Endothelial cell of umbilical vein (primary cell): ENCODE measurements around the gene NCKAP5. TPM values are rescaled to one million over a fixed set of nuclear protein-coding genes. Genes with fewer than 3 reads are reported as not detected.

ENCODE experiments used
- BruUV-seq: library from RNA; stranded (reverse); fragments of 400-500 nt; replicated peaks from 2 replicates; lab custom pipeline; 2021; lab: Mats Ljungman, UMichigan
- CTCF ChIA-PET: fragments of 300-600, 350-600 bp; sonication (Branson Sonifier 250); formaldehyde crosslinking; loops from one replicate; lab custom pipeline; 2021; ENCODE audit warnings: antibody characterized with exemption, inconsistent platforms; lab: Charles Lee
- POLR2A ChIA-PET: fragments of 300-600, 350-600 bp; sonication (Branson Sonifier 250); formaldehyde crosslinking; loops from one replicate; lab custom pipeline; 2021; ENCODE audit warnings: antibody characterized with exemption, inconsistent platforms; lab: Charles Lee
- DNase-seq: peaks from one replicate; pipeline ENCODE4 v3.0.0-alpha.2; 2011; ENCODE audit warnings: low read depth, low spot score
- FAIRE-seq: peaks from 2 replicates; lab custom pipeline; 2011; peaks lifted over from hg19 to GRCh38; lab: Jason Lieb, UNC
- H2AFZ ChIP-seq: 2 replicates; pipeline ENCODE4 v1.6.0; 2012; ENCODE audit warnings: low read depth, low read length, control low read depth, inconsistent platforms
- H3K27ac ChIP-seq: 2 replicates; pipeline ENCODE4 v1.5.1; 2011; ENCODE audit warnings: low read depth, mild to moderate bottlenecking, control low read depth, low read length, moderate library complexity; ENCODE audit not compliant: insufficient read depth
- H3K27me3 ChIP-seq, 2 experiments: 2 replicates each; pipeline versions ENCODE4 v1.6.0 to v1.6.1; 2011; ENCODE audit warnings: low read length in 2 of 2, mixed read lengths in 1 of 2; ENCODE audit not compliant: control insufficient read depth in 2 of 2, insufficient read depth in 2 of 2
- H3K36me3 ChIP-seq, 2 experiments: 2 replicates in 1 of 2; 3 replicates in 1 of 2; pipeline ENCODE4 v1.5.1; 2011; ENCODE audit warnings: low read length in 2 of 2, mild to moderate bottlenecking in 1 of 2, moderate library complexity in 1 of 2; ENCODE audit not compliant: control insufficient read depth in 2 of 2, insufficient read depth in 2 of 2; ENCODE audit errors: extremely low read depth in 1 of 2
- H3K4me1 ChIP-seq: 3 replicates; pipeline ENCODE4 v1.5.1; 2011; ENCODE audit warnings: mild to moderate bottlenecking, low read length; ENCODE audit not compliant: control insufficient read depth, insufficient read depth; ENCODE audit errors: extremely low read depth
- H3K4me2 ChIP-seq: 2 replicates; pipeline ENCODE4 v1.6.1; 2011; ENCODE audit warnings: low read length, control low read depth, mixed read lengths; ENCODE audit not compliant: insufficient read depth
- H3K4me3 ChIP-seq, 3 experiments: fragments of 200-600 bp in 1 of 3; sonication (generic), shearing (Covaris generic) in 1 of 3; replicated peaks in 1 of 3; 2 replicates each; pipeline ENCODE4 v1.5.1; 2011 to 2016; ENCODE audit warnings: control low read depth in 3 of 3, low read length in 3 of 3, mild to moderate bottlenecking in 2 of 3, inconsistent platforms in 1 of 3, low read depth in 1 of 3, moderate library complexity in 1 of 3; ENCODE audit not compliant: insufficient read depth in 1 of 3
- H3K79me2 ChIP-seq: 2 replicates; pipeline ENCODE4 v1.6.0; 2012; ENCODE audit warnings: low read length, inconsistent platforms; ENCODE audit not compliant: control insufficient read depth, insufficient read depth
- H3K9ac ChIP-seq: replicated peaks from 2 replicates; pipeline ENCODE3; 2011; ENCODE audit warnings: low read length, control low read depth; ENCODE audit not compliant: insufficient read depth; ENCODE audit errors: extremely low read depth
- H3K9me1 ChIP-seq: replicated peaks from 3 replicates; pipeline ENCODE4 v1.6.0; 2011; ENCODE audit warnings: mild to moderate bottlenecking, low read length; ENCODE audit not compliant: control insufficient read depth, insufficient read depth; ENCODE audit errors: extremely low read depth
- H3K9me3 ChIP-seq: replicated peaks from 2 replicates; pipeline ENCODE4 v1.5.1; 2012; ENCODE audit warnings: low read length, inconsistent platforms; ENCODE audit not compliant: control insufficient read depth, insufficient read depth
- H4K20me1 ChIP-seq: replicated peaks from 2 replicates; pipeline ENCODE3; 2011; ENCODE audit warnings: mild to moderate bottlenecking, low read length; ENCODE audit not compliant: control insufficient read depth, insufficient read depth; ENCODE audit errors: extremely low read depth
- EZH2 ChIP-seq: IDR thresholded peaks from 2 replicates; pipeline ENCODE4 v1.6.1; 2012; ENCODE audit warnings: borderline replicate concordance, low read depth, mild to moderate bottlenecking, moderate library complexity, low read length, inconsistent platforms; ENCODE audit not compliant: severe bottlenecking
- FOS ChIP-seq: IDR thresholded peaks from 2 replicates; pipeline ENCODE4 v1.6.1; 2011; ENCODE audit warnings: mild to moderate bottlenecking, low read length, moderate library complexity, borderline replicate concordance; ENCODE audit not compliant: insufficient read depth
- GATA2 ChIP-seq: IDR thresholded peaks from 2 replicates; pipeline ENCODE4 v1.7.0; 2011; ENCODE audit warnings: low read depth, mild to moderate bottlenecking, moderate library complexity, mixed read lengths, low read length; ENCODE audit not compliant: insufficient read length, insufficient read depth
- JUN ChIP-seq: IDR thresholded peaks from 2 replicates; pipeline ENCODE4 v1.6.1; 2011; ENCODE audit warnings: borderline replicate concordance, low read depth; ENCODE audit not compliant: insufficient read length, insufficient read depth
- MYC ChIP-seq: IDR thresholded peaks from one replicate; pipeline ENCODE4 v1.6.1; 2011; ENCODE audit warnings: mild to moderate bottlenecking, low read depth, low read length
- POLR2A ChIP-seq: IDR thresholded peaks from 2 replicates; pipeline ENCODE4 v1.6.1; 2012; ENCODE audit warnings: low read depth, mild to moderate bottlenecking, control low read depth, low read length
- POLR2AphosphoS5 ChIP-seq: IDR thresholded peaks from 2 replicates; pipeline ENCODE4 v1.6.1; 2012; ENCODE audit warnings: low read depth, mild to moderate bottlenecking, control low read depth, low read length, moderate library complexity; ENCODE audit not compliant: insufficient read depth
- dilution Hi-C: fragments of 300-500 bp; cut with MboI; formaldehyde crosslinking; loops from one replicate; pipeline ENCODE4 v1.15.0; 2019; ENCODE audit warnings: low sequenced_read_pairs; ENCODE audit not compliant: extremely low pct_ligation_motif_present
- intact Hi-C: fragments of 100-400 bp; cut with micrococcal nuclease; formaldehyde crosslinking; loops from one replicate; pipeline ENCODE4 v1.10.0; 2022
- polyA plus RNA-seq, 4 experiments: library from polyadenylated mRNA; depleted of rRNA in 3 of 4; stranded (reverse) in 3 of 4; unstranded in 1 of 4; fragments of >200 nt; gene quantifications; 2 replicates each; pipeline versions ENCODE4 v1.2.1 to v1.2.3, GENCODE V29; 2011 to 2012; ENCODE audit warnings: missing spikeins in 1 of 4
- total RNA-seq: library from RNA; stranded (reverse); gene quantifications from 2 replicates; pipeline ENCODE4 v1.2.3, GENCODE V29; 2021
- TF ChIP-seq, protein P1 (sequence below), 2 donors: IDR thresholded peaks; 1 replicate in 1 of 2; 2 replicates in 1 of 2; pipeline ENCODE4 v1.5.1; 2011; ENCODE audit warnings: low read length in 2 of 2, mild to moderate bottlenecking in 2 of 2, moderate library complexity in 2 of 2, control low read depth in 1 of 2, inconsistent platforms in 1 of 2, low read depth in 1 of 2; ENCODE audit not compliant: insufficient read depth in 1 of 2; ENCODE audit errors: extremely low read depth in 1 of 2
- TF ChIP-seq, protein P2 (sequence below): IDR thresholded peaks from 2 replicates; pipeline ENCODE4 v1.6.1; 2011; ENCODE audit not compliant: insufficient read depth, insufficient read length

The NCKAP5 gene
- total and polyA plus RNA-seq, 2 donors (not counting 3 experiments of a cell fraction or from before 2014, with no cell fraction given) = 0.47 to 3.3 TPM

- DNase-seq (peak; percentile 5), FAIRE-seq (no peak)
- Histone ChIP-seq H3K27me3 (no peaks in the 10 kb centered on the region), H3K79me2 (no peaks in the 10 kb centered on the region), H3K4me2 (no peak overlapping the region), H3K9me3 (no peaks in the 10 kb centered on the region), H3K27ac (no peak overlapping the region), H3K9me1 (no peaks in the 10 kb centered on the region), H2AFZ (no peak overlapping the region), H3K4me3 (no peak overlapping the region), H3K9ac (no peak overlapping the region), H4K20me1 (no peaks in the 10 kb centered on the region), H3K36me3 (no peaks in the 10 kb centered on the region), H3K4me1 (no peaks in the 10 kb centered on the region)
- intact Hi-C loops (no loop called here), dilution Hi-C loops (no loop called here)
- TF ChIP-seq MYC (no peak), GATA2 (no peak), JUN (no peak), EZH2 (no peak)
- CTCF ChIA-PET = no interaction called here
- POLR2A ChIA-PET = no interaction called here
- no TSS peak for BruUV-seq
These were observed 280.6 kb downstream of the NCKAP5 start for GRCh38 chr2:133287709-133288108.

DNA sequence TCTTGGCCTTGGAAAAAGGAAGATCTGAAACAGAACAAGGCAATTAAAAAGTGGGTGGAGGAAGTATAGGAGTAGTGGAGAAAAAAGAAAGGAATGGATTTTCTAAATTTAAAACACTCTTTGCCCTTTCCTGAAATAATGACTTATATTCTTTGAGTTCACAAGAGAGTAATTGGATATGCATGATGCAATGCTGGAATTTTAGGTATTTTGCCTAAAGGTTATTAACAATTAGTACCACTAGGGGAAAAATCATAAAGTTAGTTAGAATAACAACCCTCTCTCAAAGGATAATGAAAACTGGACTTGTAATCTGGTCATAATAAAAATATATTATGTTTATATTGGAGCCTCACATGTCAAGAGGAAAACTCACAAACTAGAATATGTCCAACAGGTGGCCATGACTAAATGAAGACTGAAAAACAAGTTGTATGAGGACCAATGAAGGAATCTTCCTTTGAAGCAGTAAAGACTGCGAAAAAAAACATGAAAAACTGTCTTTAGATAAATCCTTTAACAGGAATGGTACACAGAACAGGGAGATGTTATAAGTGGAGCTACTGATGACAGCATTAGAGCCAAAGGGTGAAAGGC is 281.8 kb downstream of the NCKAP5 start:
- no peak overlapping the region for H3K27ac ChIP-seq
- no peak for FAIRE-seq
- no peak overlapping the region for H3K9ac ChIP-seq
- no peaks in the 10 kb centered on the region for H3K36me3 ChIP-seq
- H3K4me2 ChIP-seq = no peak overlapping the region
- H2AFZ ChIP-seq = no peak overlapping the region
- no peaks in the 10 kb centered on the region for H3K4me1 ChIP-seq
- intact Hi-C loops (no loop called here), dilution Hi-C loops (no loop called here)
- H3K9me1 ChIP-seq = no peaks in the 10 kb centered on the region
- CTCF ChIA-PET = no interaction called here
- H3K27me3 ChIP-seq = no peaks in the 10 kb centered on the region
- no peaks in the 10 kb centered on the region for H4K20me1 ChIP-seq
- TF ChIP-seq, protein P1, sequence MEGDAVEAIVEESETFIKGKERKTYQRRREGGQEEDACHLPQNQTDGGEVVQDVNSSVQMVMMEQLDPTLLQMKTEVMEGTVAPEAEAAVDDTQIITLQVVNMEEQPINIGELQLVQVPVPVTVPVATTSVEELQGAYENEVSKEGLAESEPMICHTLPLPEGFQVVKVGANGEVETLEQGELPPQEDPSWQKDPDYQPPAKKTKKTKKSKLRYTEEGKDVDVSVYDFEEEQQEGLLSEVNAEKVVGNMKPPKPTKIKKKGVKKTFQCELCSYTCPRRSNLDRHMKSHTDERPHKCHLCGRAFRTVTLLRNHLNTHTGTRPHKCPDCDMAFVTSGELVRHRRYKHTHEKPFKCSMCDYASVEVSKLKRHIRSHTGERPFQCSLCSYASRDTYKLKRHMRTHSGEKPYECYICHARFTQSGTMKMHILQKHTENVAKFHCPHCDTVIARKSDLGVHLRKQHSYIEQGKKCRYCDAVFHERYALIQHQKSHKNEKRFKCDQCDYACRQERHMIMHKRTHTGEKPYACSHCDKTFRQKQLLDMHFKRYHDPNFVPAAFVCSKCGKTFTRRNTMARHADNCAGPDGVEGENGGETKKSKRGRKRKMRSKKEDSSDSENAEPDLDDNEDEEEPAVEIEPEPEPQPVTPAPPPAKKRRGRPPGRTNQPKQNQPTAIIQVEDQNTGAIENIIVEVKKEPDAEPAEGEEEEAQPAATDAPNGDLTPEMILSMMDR (IDR thresholded peaks at IDR 0.05; ENCODE audit: extremely low read depth in 1 of 2, insufficient read depth in 1 of 2, low read depth in 1 of 2, low read length in 2 of 2) = no peak
- TF ChIP-seq JUN (no peak), POLR2AphosphoS5 (no peak), FOS (no peak), POLR2A (no peak), GATA2 (no peak), MYC (no peak), EZH2 (no peak)
- TF ChIP-seq, protein P2, sequence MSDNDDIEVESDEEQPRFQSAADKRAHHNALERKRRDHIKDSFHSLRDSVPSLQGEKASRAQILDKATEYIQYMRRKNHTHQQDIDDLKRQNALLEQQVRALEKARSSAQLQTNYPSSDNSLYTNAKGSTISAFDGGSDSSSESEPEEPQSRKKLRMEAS = no peak
- H3K79me2 ChIP-seq = no peaks in the 10 kb centered on the region
- DNase-seq = no peak
- H3K4me3 ChIP-seq = no peak overlapping the region
- POLR2A ChIA-PET = no interaction called here
- no TSS peak for BruUV-seq
- no peaks in the 10 kb centered on the region for H3K9me3 ChIP-seq
